HG02840 (cell line): ENCODE results near the gene CREM.
"Not testable (repeated sequence)": the region's sequence is repeated elsewhere in the genome, so short reads cannot be mapped to it uniquely, and the experiment has no call there.

Experiments
- ATAC-seq: cut with Tn5 transposase; IDR thresholded peaks from one replicate; pipeline ENCODE4 v1.9.1; 2021; ENCODE audit warnings: mild to moderate bottlenecking, moderate library complexity, moderate number of reproducible peaks; ENCODE audit not compliant: unreplicated experiment, low FRiP score

The CREM gene

DNA sequence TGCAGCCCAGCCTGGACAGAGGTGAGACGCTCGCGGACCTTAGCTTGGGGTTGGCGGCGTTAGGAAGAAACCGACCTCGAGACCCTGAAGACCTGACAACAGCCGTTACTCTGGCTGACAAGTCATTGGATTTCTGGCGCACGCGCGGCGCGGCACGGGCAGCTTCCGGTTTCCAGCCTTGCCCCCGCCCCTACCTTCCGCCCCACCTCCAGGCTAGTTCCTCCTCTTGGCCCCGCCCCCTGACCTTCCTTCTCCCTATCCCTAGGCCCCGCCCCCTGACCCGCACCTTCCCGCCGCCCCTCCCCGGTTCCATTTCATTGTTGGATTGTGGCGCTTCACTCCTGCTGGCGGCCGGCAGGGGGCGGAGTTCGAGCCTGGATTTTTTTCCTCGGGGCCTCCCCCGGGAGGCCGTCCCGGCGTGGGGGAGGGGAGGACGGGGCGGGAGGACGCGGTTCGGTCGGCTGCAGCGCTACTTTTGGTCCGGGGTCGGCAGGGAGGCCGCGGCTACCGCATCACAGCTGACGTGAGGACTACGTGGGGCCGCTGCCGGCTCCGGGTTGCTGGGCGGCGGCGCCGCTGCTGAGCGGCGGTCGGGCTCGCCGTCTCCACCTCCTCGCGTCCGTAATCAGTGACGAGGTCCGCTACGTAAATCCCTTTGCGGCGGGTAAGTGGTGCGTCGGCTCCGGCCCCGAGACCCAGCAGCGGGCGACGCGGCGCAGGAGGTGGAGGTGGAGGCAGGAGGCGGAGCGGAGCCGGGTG lies at the start of gene CREM:
CREM (plus strand) TSS at position 317 of the 759 bp plus-strand sequence. CDS start 10,990 bp downstream, outside the sequence.
- ATAC-seq = peak; percentile 77

DNA sequence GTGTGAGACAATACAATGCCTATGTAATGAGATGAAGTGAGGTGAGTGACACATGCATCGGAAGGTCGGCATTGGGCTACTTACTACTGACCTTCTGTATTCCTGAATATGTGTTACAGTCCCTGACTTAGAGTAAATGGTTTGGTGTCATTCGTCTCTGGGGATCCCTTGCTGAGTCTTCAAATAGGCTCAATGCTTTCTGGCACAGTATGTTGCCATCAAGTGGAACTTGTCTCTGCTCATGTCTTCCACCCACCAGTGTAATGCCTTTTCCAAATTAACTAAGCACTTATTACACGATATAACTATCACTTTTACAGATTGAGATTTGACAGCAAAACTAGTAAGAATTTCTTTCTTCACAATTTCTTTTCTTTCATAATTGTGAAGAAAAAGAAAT lies 47.4 kb upstream of the CREM start:
- ATAC-seq = no peak

DNA sequence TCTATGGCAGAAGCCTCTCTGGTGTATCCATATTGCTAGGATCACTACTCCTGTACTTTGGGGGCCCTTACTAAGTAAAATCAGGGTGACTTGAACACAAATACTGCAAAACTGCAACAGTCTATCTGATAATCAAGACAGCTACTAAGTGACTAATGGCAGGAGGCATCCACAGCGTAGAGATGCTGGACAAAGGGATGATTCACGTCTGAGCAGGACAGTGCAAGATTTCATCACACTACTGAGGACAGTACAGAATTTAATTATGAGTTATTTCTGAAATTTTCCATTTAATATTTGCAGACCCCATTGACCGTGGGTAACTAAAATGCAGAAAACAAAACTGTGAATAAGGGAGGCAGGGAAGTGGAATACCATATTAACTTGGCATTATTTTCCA lies 46.9 kb upstream of the CREM start:
- ATAC-seq = no peak

DNA sequence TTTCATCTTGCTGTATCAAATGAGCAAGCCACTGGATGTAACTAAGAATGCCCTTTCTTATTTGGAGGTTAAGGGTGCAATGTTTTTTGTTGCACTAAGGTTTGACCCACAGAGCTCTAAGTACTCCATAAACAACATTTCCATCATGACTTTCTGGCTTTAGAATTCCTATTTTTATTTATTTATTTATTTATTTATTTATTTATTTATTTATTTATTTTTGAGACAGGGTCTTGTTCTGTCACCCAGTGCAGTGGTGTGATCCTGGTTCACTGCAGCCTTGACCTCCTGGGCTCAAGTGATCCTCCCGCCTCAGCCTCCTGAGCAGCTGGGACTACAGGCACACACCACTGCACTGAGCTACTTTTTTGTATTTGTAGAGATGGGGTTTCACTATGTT lies 46.4 kb upstream of the CREM start:
- ATAC-seq = not testable (repeated sequence)

DNA sequence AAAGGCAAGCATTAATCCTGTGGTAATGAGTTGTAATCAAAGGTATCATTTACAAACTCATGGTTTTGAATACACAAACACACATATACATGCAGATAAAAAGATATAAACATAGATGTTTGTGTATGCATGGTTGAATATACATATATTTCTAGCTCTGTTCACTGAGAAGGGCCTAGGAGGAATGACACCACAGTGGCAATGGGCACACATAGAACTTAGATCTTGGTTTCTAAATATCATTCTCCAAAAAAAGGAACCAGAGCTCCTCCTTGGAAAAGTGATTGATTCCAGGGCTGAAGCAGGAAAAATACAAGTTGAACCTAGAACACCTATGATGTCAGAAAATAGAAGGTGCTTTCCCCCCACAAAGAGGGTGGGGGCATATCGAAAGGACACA lies 43.4 kb upstream of the CREM start:
- no peak for ATAC-seq

DNA sequence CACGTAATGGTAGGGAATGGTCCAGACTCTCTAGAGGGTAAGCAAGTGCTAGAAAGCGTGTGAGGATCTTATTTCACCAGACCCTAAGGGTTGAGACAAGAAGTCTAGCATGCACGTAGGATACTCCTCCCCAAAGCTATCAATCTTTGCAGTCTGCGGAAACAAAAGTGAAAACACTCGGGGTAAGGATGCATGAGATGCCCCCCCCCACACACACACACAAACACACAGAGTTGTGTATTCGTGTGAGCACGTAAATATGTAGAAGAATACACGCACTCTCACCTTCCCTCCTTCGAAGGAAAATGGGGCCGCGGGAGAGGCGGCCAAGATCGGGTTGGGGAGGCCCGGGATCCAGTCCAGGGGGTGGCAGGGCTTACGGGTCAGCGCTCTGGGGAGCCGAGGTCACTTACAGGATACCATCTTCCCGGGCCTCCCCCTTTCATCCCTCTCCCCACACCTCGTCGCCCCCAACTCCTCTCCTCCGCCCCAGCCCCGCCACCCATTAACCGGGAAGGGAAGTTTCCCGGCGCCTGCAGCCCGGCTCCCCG lies 37.0 kb upstream of the CREM start:
- ATAC-seq = peak; percentile 28

DNA sequence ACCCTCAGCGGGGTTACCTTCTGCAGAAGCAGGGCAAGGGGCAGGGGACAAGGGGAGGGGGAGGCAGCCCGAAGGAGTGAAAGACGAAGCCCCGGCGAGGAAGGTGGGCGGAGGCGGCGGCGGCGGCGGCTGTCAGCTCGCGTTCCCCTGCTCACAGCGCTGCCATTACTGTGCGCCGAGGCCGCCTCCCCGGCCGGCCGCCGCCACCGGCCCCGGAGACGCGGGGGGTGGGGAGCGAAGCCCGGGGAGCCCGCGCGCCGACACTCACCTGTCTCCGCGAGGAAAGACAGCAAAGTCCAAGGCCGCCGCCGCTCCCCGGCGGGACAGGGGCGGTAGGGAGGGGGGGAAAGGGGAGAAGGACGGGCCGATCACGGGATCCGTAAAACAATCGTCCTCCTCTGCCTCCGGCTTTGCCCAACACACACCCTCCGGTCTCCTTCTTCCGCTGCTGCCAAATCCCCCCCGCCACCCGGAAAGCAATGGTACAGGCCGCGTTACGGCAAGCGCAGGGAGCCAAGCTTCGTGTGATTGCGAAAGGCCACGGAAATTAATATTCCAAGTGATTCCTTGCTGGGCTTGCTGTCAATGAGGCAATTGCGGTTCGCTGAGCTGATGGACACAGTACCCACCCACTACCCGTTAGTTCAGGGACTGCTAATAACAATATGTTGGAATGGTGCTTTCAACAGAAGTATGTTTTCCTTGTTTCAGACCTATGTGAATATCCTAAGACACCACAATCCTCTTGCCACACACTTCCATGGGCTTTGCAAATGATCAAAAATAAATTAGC lies 36.3 kb upstream of the CREM start, which contains the start of gene CUL2:
CUL2 (minus strand) TSS at position 180 of the 793 bp plus-strand sequence. CDS start 19,024 bp downstream, outside the sequence.
- peak; percentile 95 for ATAC-seq

DNA sequence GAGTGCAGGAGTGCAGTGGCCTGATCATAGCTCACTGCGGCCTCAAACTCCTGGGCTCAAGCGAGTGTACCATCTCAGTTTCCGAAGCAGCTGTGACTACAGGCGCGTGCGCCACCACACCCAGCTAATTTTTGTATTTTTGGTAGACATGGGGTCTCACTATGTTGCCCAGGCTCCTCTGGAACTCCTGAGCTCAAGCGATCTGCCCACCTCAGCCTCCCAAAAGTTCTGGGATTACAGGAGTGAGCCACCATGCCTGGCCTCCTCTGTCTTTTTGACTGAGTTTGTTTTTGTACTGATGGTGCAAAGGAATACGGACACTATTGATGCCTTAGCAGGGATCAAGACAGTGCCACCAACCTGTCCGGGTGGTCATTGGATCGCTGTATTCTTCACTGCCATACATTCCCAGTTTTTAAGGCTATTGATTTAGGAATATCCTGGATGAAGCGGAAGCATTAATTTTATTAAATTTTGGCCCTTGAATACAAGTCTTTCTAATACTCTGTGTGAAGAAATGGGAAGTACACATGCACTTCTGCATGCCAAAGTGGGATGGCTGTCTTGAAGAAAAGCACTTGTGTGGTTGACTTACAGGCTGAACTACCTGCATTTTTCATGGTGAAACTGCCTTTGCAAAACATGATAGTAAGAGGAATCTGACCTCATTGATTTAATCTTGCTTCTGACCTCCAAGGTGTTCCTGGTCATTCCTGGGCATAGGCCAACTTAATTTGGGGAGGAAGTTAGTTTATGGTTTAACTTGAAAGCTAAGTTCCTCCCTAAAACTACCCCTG lies 34.5 kb upstream of the CREM start:
- no peak for ATAC-seq

DNA sequence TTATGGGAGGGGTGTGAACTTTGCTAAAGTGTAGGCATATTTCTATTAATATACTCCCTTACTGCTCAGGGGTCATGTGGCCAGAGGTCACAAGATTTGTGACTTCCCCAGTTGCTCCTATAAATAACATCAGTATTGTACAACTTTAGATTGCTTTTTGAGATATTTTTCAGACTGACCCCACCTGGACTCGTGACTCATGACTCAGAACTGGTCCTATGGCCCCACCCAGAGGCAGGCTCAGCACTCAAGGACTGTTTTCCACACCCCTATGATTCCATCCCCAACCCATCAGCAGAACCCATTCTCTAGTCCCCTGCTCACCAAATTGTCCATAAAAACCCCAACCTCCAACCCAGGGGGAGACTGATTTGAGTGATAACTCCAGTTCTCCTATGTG lies 33.8 kb upstream of the CREM start:
- no peak for ATAC-seq

DNA sequence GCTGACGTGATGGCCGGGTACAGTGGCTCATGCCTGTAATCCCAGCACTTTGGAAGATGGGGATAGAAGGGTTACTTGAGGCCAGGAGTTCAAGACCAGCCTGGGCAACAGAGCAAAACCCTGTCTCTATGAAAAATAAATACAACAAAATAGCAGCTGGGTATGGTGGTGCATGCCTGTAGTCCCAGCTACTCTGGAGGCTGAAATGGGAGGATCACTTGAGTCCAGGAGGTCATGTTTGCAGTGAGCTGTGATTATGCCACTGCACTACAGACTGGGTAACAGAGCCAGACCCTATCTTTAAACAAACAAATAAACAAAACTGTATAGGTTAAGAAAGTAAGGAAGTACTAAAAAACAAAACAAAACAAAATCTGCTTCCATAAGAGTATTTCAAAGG lies 30.3 kb upstream of the CREM start:
- no peak for ATAC-seq

DNA sequence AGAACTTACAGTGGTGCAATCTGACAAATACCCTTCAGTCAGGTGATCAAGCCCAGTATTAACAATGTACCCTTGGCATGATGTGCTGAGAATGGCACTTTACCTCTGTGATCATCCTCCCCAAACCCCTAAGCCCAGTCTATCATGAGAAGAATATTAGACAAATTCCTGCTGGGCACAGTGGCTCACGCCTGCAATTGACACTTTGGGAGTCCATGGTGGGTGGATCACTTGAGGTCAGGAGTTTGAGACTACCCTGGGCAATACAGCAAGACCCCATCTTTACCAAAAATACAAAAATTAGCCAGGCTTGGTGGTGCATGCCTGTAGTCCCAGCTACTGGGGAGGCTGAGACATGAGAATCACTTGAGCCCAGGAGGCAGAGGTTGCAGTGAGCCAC lies 29.1 kb upstream of the CREM start:
- no peak for ATAC-seq

DNA sequence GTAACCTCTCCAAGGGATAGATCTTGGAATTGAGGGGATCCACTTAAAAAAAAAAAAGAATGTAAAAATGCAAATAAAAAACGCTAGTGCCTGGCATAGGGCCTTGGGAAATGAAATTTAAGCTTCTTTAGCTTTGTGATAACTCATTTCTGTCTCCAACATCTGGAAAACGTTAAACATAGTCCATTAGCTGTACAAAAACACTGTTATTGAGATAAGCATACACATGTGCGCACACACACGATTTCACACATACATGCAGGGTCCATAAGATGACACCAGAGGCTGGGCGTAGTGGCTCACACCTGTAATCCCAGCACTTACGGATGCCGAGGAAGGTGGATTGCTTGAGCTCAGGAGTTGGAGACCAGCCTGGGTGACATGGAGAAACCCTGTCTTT lies 22.8 kb upstream of the CREM start:
- no peak for ATAC-seq

DNA sequence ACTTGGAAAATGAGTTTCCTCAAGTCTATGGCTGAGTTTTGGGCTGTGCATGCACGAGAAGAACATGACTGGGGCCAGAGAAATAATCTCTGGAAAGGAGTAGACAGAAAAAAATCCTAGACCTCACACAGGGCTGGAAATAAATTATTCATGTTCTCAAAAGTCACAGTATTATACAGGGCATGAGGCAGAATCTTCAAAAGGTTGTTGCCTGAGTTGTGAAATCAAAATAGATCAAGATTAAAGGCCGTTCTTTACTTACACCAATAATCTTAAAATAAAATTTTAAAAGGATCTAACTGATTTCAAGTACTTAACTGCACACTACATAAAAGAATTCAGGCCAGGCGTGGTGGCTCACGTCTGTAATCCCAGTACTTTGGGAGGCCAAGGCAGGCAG lies 14.1 kb upstream of the CREM start:
- no peak for ATAC-seq

DNA sequence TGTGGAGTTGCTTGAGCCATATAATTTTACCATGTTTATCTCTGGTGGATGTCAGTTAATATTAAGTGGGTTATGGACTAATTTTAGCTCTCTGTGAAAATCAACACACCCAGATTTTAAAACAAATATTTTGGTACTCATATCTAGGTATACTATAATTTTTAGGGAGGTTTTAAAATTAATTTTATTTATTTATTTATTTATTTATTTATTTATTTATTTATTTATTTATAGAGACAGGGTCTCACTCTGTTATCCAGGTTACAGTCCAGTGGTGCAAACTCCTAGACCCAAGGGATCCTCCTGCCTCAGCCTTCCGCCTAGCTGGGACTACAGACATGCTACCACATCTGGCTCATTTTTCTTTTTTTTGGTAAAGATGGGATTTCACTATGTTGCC lies 7.3 kb upstream of the CREM start:
- no peak for ATAC-seq

DNA sequence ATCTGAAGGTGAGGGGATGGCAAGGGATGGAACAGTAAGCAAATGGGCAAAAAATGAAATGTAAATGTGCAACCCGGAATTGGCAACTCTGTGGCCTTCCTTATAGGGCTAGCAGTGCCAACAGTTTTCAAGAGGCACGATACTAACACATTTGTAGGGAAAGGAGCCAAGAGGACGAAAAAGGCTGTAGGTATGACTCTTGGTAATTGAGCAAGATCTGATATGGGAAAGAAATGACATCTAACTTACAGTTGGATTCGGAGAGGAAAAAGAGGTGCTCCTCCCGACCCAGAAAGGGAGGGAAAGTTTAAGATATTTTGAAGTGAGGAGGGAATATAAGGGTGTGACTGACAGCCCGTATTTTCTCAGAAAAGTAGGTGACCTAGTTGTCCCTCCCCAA lies 2.1 kb upstream of the CREM start:
- ATAC-seq = no peak

DNA sequence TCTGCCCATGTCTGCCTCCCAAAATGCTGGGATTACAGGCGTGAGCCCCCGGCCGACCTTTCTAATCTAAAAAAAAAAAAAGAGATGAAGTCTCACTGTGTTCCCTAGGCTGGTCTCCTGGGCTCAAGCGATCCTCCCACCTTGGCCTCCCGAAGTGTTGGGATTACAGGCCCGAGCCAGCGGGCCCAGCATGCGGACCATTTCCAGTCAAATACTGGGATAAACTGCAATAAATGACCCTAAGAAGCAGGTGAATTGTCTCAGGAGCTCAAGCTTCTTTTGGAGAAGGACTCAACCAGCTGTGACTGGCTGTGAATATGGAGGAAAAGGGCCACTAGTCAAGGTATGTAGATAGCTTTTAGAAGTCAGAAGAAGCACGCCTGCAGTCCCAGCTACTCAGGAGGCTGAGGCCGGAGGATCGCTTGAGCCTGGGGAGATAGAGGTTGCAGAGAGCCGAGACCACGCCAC lies 550 bp upstream of the CREM start:
- ATAC-seq = no peak

DNA sequence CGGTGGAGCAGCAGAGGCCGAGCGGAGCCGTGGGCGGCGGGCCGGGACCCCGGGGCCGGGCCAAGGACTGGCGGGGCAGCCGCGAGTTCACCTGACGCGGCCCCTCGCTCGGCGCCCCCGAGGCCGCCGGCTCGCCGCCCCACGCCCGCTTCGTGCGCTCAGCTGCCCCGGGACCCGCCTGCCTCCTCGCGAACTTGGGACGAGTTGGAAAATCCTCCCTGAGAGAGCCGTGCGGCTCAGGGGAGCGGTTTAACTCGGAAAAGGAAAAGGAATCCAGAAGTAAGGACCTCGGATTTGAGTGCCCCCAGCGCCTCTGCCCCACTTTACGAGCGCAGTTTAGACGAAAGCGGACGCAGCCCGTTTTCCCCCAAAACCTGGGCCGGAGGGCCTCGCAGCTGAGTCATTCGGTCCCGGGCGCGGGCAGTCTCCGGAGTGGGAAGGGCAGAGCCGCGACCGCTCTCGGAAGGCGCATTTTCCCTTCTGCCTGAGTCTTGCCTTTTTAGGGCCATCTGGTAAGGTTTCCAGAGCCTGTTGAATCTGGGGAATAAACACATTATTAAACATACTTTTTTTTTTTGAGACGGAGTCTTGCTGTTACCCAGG lies 744 bp downstream of the CREM start:
- ATAC-seq = no peak

DNA sequence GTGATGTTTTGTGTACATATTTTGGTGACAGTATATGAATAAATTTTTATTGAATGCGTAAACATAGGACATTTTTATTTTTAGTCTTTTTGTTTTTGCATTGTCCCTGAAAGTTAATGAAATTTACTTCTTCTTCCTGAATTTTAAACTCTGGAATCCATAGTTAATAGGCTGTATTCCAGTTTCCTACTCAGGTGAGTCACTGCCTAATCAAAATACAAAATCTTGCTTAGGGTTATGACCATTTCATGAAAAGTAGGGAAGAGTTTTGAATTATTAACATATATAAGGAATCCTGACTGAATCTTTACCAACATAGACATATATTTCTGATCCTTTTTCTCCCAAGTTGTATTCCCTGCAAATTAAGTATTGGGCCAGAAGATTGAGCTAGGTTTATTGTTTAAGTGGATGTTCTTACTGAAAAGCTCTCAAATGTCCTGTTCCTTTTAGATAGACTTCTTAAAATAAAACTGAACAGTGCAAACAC lies 2.6 kb downstream of the CREM start:
- no peak for ATAC-seq

DNA sequence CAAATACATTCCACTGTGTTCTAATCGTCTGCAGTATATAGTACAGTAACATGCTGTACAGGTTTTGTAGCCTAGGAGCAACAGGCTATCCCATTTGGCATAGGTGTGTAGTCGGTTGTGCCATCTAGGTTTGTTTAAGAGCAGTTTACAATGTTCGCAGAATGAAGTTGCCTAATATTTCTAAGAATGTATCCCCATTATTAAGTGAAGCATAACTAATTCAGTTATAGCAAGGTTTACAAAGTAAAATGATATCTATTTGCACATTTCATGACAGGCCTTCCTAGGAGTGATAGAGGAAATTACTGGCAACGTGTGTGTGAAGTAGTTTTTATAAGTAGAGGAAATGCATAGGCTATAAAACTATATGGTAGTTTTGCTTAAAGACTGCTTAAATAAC lies 4.0 kb downstream of the CREM start:
- no peak for ATAC-seq

DNA sequence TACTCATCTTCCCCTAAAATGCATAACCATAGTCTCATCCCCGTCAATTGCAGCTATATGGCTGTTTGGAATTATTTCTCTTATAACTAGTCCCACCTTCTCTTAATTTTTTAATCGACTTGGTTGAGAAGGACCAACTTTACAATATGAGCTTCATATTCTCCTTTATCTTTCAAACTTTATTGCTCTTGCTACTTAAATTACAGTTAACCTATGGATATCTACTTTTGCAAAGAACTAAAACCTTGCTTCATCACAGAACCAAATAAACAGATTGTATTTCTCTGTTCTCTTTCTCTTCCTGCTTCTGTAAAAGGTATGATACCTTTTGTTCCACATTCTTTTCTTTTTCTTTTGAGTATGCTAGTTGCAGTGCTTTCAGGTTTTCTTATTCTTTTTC lies 6.1 kb downstream of the CREM start:
- ATAC-seq = no peak
